HG02759 (cell line): Measurements from ENCODE around the gene FCGR3B.
A peak's percentile ranks its signal among the peaks of the same experiment; 100 is the strongest.
"Not testable (repeated sequence)": the region's sequence is repeated elsewhere in the genome, so short reads cannot be mapped to it uniquely, and the experiment has no call there.

ENCODE experiments used
- ATAC-seq: cut with Tn5 transposase; IDR thresholded peaks from one replicate; pipeline ENCODE4 v1.9.1; 2021; ENCODE audit warnings: mild to moderate bottlenecking, moderate library complexity; ENCODE audit not compliant: unreplicated experiment

Gene FCGR3B

DNA sequence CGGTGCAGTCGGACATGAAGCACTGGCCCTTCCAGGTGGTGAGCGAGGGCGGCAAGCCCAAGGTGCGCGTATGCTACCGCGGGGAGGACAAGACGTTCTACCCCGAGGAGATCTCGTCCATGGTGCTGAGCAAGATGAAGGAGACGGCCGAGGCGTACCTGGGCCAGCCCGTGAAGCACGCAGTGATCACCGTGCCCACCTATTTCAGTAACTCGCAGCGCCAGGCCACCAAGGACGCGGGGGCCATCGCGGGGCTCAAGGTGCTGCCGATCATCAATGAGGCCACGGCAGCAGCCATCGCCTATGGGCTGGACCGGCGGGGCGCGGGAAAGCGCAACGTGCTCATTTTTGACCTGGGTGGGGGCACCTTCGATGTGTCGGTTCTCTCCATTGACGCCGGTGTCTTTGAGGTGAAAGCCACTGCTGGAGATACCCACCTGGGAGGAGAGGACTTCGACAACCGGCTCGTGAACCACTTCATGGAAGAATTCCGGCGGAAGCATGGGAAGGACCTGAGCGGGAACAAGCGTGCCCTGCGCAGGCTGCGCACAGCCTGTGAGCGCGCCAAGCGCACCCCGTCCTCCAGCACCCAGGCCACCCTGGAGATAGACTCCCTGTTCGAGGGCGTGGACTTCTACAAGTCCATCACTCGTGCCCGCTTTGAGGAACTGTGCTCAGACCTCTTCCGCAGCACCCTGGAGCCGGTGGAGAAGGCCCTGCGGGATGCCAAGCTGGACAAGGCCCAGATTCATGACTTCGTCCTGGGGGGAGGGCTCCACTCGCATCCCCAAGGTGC, 24.2 kb downstream of the FCGR3B start:
- not testable (repeated sequence) for ATAC-seq

DNA sequence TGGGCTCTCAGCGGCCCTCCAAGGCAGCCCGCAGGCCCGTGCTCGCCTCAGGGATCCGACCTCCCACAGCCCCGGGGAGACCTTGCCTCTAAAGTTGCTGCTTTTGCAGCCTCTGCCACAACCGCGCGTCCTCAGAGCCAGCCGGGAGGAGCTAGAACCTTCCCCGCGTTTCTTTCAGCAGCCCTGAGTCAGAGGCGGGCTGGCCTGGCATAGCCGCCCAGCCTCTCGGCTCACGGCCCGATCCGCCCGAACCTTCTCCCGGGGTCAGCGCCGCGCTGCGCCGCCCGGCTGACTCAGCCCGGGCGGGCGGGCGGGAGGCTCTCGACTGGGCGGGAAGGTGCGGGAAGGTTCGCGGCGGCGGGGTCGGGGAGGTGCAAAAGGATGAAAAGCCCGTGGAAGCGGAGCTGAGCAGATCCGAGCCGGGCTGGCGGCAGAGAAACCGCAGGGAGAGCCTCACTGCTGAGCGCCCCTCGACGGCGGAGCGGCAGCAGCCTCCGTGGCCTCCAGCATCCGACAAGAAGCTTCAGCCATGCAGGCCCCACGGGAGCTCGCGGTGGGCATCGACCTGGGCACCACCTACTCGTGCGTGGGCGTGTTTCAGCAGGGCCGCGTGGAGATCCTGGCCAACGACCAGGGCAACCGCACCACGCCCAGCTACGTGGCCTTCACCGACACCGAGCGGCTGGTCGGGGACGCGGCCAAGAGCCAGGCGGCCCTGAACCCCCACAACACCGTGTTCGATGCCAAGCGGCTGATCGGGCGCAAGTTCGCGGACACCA, 25.0 kb downstream of the FCGR3B start:
- not testable (repeated sequence) for ATAC-seq

DNA sequence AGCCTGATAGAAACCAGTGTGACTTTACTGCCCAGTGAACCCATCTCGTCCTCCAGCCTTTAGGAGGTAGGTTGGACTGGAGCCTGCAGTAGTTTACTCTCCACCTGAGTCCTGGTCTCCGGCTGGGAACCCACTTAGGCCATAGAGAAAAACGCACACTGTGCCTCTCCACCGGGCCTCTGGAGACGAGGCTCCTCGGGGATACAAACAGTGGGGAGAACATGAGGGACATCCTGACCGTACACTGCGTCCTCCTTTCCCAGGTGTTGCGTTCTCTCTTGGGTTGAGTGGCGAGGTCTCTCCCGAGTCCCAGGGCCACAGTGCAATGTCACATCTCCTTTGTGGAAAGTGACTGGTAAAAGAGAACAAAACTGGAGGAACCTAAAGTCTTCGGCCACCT, 26.0 kb downstream of the FCGR3B start:
- ATAC-seq: not testable (repeated sequence)

DNA sequence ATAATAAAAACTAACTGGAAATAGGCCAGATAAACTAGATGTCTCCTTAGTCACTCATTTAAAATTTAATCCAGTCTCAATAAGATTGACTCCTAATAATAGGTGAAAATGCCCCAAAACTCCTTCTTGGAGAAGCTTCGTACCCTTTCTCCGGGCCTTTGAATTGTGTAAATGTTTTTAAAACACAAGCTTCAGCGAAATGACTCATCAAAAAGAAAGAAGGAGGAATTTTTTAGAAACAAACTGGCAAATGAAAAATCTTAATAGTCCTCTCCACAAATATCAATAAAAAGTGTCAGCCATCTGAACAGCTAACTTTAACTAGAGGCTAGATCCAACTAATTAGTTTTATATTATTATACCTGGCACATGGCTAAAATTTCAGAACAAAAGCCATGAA, 33.9 kb downstream of the FCGR3B start:
- not testable (repeated sequence) for ATAC-seq

DNA sequence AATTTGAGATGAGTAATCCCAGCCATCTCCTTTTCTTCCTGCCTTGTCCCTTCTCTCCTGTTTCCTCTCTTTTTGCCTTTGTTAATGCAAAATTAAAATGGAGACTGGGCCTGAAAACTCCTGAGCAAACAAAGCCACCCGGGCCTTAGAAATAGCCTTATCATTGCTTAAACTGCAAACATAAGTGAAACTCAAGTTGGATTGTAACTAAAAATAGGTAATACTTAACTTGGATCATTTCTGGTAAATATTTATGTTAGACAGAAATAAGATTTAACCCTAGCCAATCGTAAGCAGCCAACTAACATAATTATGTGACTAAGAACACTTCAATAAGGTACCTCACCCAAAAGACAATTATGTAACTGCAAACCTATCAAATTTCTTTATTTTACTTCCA, 35.4 kb downstream of the FCGR3B start:
- not testable (repeated sequence) for ATAC-seq

DNA sequence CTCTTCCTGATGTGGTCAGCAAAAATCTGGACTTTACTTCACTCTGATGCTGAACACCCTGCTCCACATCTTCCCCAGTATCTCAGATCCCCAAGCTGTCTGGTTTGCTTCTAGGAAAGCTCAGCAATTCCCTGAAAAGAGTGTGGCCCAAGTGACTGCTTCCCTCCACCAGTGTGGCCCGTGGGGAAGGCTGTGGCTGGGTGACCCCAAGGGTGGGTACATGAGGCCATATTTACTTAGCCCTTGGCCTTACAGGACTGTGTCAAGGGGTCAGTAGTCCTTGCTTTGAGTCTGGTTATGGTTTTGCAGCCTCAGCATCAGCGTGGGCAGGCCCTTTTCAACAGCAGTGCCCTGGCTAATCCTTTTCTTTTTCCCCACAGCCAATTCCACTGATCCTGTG, 35.8 kb downstream of the FCGR3B start:
- ATAC-seq: not testable (repeated sequence)

DNA sequence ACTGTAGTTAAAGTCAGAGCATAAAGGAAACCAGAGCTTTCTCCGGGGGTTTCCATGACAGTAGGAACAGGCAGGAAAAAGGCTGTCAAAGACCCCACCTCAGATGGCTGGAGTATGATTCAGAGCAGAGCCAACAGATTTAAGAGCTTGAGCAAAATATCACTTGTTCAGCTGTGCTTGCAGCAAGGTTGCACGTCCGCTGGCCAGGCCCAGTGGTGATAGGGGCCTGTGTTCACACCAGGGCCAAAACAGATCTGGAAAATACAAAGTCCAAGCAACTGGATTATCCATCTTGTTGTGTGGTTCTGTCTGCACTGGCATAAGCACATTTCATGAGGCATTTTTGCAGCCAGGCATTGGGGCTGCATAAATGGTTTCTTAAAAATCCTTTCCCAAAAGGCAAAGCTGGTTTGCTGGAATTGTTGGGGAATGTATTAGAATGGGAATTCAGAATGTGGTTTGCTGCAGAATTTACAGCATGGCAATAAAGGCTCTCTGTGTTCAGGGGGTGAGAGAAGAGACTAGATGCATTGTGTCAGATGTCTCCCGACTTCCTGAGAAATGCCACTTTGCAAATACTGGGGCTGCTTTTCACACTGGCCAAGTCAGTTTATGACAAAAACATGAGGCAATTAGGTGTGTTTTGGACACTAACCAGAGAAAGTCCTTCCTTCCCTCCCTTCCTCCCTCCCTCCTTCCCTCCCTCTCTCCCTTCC, 36.5 kb downstream of the FCGR3B start:
- ATAC-seq: not testable (repeated sequence)

DNA sequence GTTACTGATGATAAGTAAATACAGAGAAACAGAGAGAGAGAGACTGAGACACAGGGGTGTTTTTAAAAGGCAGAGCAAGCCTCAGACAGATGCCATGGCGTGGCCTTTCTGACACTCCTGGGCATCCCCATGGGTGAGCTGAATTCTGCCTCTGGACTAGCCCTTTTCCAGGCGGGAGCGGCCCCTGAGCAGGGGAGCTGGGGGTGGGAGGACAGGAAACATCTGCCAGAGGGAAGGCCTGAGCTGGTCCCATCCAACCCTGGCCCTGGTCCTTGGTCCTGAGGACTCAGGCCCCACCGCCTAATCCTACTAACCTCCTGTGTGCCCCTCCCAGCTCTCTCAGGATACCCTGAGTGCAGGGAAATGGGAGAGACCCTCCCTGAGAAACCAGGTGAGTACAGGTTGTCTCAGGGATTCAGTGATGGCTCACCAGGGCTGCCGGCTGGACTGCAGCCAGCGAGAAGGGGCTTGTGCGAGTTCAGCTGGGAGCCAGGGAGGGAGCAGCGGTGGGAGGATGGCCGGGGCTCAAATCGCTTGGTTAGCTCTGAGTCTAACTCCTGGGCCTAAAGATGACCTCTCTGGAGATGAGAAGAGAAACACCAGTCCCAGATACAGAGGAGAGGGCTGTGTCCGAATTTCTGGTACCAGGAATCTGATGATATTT, 37.8 kb downstream of the FCGR3B start:
- not testable (repeated sequence) for ATAC-seq

DNA sequence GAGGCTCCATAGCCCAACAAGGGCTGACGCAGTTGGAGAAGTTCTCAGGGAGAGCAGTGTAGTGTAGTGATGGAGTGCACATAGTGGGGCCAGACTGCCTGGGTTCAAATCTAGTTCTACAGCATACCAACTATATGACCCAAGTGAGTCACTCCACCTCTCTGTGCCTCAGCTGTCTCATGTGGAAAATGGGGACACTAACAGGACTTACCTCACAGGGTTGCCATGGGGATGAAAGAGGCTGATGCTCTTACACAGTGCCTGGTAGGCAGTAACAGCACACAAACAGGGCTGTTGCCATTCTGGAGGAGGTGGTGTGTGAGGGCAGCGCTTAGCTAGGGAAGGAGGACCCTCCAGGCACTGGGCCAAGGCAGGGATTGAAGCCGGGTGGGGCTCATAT, 38.4 kb downstream of the FCGR3B start:
- not testable (repeated sequence) for ATAC-seq

DNA sequence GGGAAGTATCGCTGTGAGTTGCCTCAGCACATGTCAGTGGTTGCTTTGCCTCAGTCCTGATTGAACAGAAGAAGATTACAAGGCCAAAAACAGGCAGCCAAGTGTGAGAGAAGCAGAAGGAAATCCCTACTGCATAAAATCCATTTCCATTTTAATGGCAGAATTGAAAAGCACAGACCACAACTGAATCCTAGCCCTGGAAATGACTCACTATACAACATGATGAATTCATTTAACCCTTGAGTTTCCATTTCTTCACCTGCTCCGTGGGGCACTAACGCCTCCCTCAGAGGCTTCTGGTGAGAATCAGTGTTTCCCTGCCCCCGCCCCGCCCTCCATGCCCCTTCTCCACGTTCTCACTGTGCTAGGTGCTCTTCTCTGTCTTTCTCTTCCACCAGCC, 41.1 kb downstream of the FCGR3B start:
- not testable (repeated sequence) for ATAC-seq

DNA sequence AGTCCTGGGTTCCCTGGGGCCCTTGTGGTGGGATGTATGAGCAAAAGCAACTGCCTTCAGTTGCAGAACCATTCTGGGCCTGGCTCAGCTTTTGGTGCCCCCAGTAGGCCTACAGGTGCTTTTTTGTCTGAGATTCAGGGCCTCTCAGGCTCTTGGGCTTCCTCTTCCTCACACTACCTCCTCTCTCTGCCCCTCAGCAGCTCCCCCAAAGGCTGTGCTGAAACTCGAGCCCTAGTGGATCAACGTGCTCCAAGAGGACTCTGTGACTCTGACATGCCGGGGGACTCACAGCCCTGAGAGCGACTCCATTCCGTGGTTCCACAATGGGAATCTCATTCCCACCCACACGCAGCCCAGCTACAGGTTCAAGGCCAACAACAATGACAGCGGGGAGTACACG, 41.6 kb downstream of the FCGR3B start:
- not testable (repeated sequence) for ATAC-seq

DNA sequence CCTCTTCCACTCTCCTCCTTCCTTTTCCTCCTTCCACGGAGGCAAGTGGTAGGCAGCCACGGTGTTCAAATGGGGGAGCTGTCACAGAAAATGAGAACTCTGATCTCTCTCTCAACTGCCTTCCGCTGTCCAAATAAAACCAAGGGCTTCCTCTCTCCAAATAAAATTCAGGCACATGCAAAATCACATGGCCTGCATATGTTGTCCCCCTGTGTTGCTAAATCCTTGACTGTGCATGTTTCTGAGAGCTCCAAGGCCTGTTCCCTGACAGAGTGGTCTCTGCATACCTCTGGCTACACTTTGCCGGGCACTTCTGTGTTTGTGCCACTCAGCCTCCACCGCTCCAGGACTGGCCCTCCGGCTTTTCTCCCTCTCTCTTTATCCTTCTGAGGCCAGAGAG, 42.4 kb downstream of the FCGR3B start:
- not testable (repeated sequence) for ATAC-seq

DNA sequence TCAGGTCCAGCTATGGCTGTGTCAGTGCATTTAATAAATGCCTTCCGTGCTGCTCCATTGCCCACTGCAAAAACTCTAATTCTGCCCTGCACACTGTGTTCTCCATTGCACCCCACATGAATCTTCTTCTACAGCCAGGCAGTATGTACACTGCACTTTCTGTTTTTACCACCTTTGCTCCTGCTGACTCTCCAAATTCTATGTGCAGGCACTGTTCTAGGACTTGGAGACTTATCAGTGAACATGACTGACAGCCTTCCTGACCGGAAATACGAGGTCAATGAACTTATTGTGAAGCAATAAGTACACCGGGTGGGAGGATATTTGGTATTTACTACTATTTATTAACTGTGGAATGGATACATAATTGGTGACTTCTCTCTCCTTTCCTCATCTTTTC, 48.1 kb downstream of the FCGR3B start:
- not testable (repeated sequence) for ATAC-seq

DNA sequence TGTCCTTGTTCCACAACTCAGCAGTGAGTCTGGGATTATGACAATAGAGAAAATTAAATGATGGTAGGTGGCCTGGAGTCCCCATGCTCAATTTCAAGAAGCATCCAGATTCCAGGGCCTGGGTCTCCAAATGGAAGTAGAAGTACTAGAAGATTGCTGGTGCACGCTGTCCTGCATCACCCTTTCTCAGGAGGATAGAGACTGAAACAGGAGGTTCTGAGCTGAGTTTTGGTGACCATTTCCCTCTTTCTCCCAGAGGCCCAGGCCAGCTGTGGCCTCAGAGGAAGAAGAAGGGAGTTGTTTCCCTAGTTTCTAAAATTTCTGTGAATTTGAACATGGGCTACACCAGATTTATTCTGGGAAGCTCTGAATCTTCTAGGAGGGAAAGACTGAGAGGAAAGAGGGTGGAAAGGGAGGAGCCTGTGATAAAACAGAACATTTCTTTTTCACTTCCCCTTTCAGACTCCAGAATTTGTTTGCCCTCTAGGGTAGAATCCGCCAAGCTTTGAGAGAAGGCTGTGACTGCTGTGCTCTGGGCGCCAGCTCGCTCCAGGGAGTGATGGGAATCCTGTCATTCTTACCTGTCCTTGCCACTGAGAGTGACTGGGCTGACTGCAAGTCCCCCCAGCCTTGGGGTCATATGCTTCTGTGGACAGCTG, 50.0 kb downstream of the FCGR3B start:
- peak; percentile 72 for ATAC-seq

DNA sequence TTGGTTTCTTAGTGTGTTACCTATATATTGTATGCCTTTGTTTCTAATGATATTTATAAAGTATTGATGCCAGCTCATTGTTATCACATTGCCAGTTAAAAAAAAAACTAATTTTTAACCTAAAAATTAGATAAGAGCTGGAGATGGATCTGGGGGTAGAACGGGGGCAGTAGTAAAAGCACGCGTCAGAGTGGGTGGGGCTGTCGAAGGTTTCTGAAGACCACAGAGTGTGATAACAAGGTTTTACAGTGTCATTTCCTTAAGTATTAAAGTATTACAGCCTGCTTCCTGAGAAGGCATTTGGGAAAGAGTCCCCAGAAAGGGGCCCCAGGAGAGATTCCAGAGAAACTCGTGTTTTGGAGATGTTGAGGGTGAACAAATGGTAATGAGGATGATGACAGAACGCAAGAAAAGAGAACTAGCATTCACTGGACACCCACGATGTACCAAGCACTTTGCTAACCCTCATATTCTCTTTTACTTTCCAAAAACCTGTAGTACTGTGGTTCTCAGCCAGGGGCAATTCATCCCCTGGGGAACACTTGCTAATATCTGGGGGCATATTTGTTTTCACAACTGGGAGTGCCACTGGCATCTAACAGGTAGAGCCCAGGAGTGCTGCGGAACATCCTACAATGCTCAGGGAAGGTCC, 51.0 kb downstream of the FCGR3B start:
- not testable (repeated sequence) for ATAC-seq

DNA sequence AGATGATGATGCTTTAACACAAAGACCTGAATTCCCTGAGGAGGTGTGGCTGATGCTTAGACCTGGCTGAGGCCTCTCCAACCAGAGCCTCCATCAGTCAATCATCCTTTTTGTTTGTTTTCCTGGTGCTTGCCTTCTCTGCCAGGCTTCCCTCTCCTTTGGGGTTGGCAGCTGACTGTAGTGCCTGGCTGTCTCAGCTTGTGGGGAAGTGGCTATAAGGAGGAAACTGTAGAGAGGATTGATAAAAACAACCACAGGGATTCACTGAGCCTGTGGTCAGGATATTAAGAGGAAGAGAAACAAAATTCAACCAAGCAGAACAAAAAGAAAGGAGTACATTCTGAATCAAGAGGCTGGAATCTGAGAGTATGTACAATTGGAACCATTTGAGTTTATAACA, 54.3 kb downstream of the FCGR3B start:
- ATAC-seq: not testable (repeated sequence)
